CD4-positive, alpha-beta T cell treated with Interleukin-15 for 1 hour (primary cell): ENCODE data around the gene WDFY4.

ENCODE experiments used
- DNase-seq: peaks from one replicate; pipeline ENCODE4 v3.0.0-alpha.2; 2020

Gene WDFY4

GRCh38 chr10:48722153-48723145, 37.8 kb downstream of the WDFY4 start:
- no peak for DNase-seq

GRCh38 chr10:48724127-48724526, 39.5 kb downstream of the WDFY4 start:
- DNase-seq: no peak

GRCh38 chr10:48725708-48726107, 41.0 kb downstream of the WDFY4 start:
- no peak for DNase-seq

- DNase-seq: no peak
Observed at GRCh38 chr10:48727866-48728265, 43.2 kb downstream of the WDFY4 start.

- no peak for DNase-seq
Observed at GRCh38 chr10:48729222-48729621, 44.5 kb downstream of the WDFY4 start.

GRCh38 chr10:48729941-48730457, 45.3 kb downstream of the WDFY4 start:
- DNase-seq: no peak

- DNase-seq: no peak
Observed at GRCh38 chr10:48731141-48731540, 46.5 kb downstream of the WDFY4 start.

- DNase-seq: no peak
Observed at GRCh38 chr10:48731654-48732053, 47.0 kb downstream of the WDFY4 start.

GRCh38 chr10:48733329-48733728, 48.7 kb downstream of the WDFY4 start:
- DNase-seq: no peak

GRCh38 chr10:48735836-48736390, 51.2 kb downstream of the WDFY4 start:
- DNase-seq: no peak

- DNase-seq: no peak
Observed at GRCh38 chr10:48736596-48736995, 51.9 kb downstream of the WDFY4 start.

GRCh38 chr10:48737886-48738285, 53.2 kb downstream of the WDFY4 start:
- no peak for DNase-seq

- no peak for DNase-seq
Observed at GRCh38 chr10:48739170-48739569, 54.5 kb downstream of the WDFY4 start.

- no peak for DNase-seq
Observed at GRCh38 chr10:48740015-48740707, 55.5 kb downstream of the WDFY4 start.

- no peak for DNase-seq
Observed at GRCh38 chr10:48740988-48741387, 56.3 kb downstream of the WDFY4 start.

GRCh38 chr10:48742891-48743860, 58.5 kb downstream of the WDFY4 start:
- DNase-seq: no peak

GRCh38 chr10:48744587-48744986, 59.9 kb downstream of the WDFY4 start:
- DNase-seq: no peak

- DNase-seq: no peak
Observed at GRCh38 chr10:48745662-48746245, 61.1 kb downstream of the WDFY4 start.

- DNase-seq: no peak
Observed at GRCh38 chr10:48748573-48748972, 63.9 kb downstream of the WDFY4 start.

- no peak for DNase-seq
Observed at GRCh38 chr10:48749254-48749787, 64.6 kb downstream of the WDFY4 start.

- DNase-seq: no peak
Observed at GRCh38 chr10:48750019-48750418, 65.3 kb downstream of the WDFY4 start.

GRCh38 chr10:48750991-48751390, 66.3 kb downstream of the WDFY4 start:
- DNase-seq: no peak
